Motor neuron (in vitro differentiated cells): ENCODE data around the gene DHRS3. TPM values are rescaled to one million over a fixed set of nuclear protein-coding genes. Genes with fewer than 3 reads are reported as not detected.

Source experiments
- total RNA-seq, 8 experiments: library from RNA; unstranded; fragments of 300-600 nt; gene quantifications; 2 replicates each; pipeline versions ENCODE4 v1.2.3 to v1.2.4, GENCODE V29; 2022

The DHRS3 gene
- total RNA-seq, 8 experiments from 2014 or later = 41.8 to 436 (median 115) TPM

Other genes starting within 250 kb of the DHRS3 start
- gene AADACL4, start 25.9 kb upstream of the DHRS3 start, total RNA-seq = under 1 TPM in 4 of 8 experiments, not detected in 4; 0.21 to 0.49 (median 0.31) TPM
- under 1 TPM in 4 of 8 experiments, not detected in 4; 0.10 to 0.38 (median 0.14) TPM for gene AADACL3, start 97.9 kb upstream of the DHRS3 start, total RNA-seq
- gene CFAP107, start 128.0 kb upstream of the DHRS3 start, total RNA-seq = 10 to 100 TPM in 1 of 8 experiments, 1 to 10 TPM in 1, under 1 TPM in 4, not detected in 2; 0.05 to 16.8 (median 0.47) TPM
- under 1 TPM in 5 of 8 experiments, not detected in 3; 0.14 to 0.86 (median 0.21) TPM for gene PRAMEF12, start 155.5 kb upstream of the DHRS3 start, total RNA-seq
- under 1 TPM in 4 of 8 experiments, not detected in 4; 0.18 to 0.66 (median 0.25) TPM for gene PRAMEF1, start 173.2 kb upstream of the DHRS3 start, total RNA-seq
- under 1 TPM in 1 of 8 experiments, not detected in 7; 0.19 TPM for gene PRAMEF11, start 213.2 kb upstream of the DHRS3 start, total RNA-seq
- gene HNRNPCL1, start 230.5 kb upstream of the DHRS3 start, total RNA-seq = under 1 TPM in 3 of 8 experiments, not detected in 5; 0.18 to 0.81 (median 0.31) TPM
- under 1 TPM in 2 of 8 experiments, not detected in 6; 0.21 to 0.52 TPM for gene PRAMEF2, start 238.9 kb upstream of the DHRS3 start, total RNA-seq